Motor neuron (in vitro differentiated cells): ENCODE results near the gene LRRN4. TPM values are rescaled to one million over a fixed set of nuclear protein-coding genes. Genes with fewer than 3 reads are reported as not detected.

Experiments used
- ATAC-seq, 8 experiments: fragments of 200-7000 bp; cut with Tn5 transposase; replicated peaks in 6 of 8; 2 replicates each; pipeline ENCODE4 v1.8.0; 2021; ENCODE audit warnings: mild to moderate bottlenecking in 8 of 8, moderate library complexity in 8 of 8
- H3K27ac ChIP-seq, 2 donors: fragments of 250-450 bp; sonication (Bioruptor Pico); 2 replicates each; pipeline ENCODE4 v1.9.0; 2021; ENCODE audit warnings: antibody characterized with exemption in 2 of 2, mild to moderate bottlenecking in 2 of 2, moderate library complexity in 1 of 2
- H3K4me1 ChIP-seq, 2 donors: fragments of 250-450 bp; sonication (Bioruptor Pico); replicated peaks in 1 of 2; 2 replicates each; pipeline ENCODE4 v1.6.1; 2021; ENCODE audit warnings: antibody characterized with exemption in 2 of 2, mild to moderate bottlenecking in 2 of 2, moderate library complexity in 1 of 2
- H3K4me3 ChIP-seq, 5 donors: fragments of 250-450 bp; sonication (Bioruptor Pico); 2 replicates each; pipeline ENCODE4 v1.9.0; 2021; ENCODE audit warnings: antibody characterized with exemption in 5 of 5, mild to moderate bottlenecking in 5 of 5, moderate library complexity in 4 of 5
- WGBS, 10 experiments: fragments of 450-650 bp; shearing (Covaris generic); methylation state at CpG; one replicate each; pipeline ENCODE4 v1.0.0; 2022; 5-methylcytosine and 5-hydroxymethylcytosine counted together
- in situ Hi-C, 9 experiments: fragments of 400-800 bp; cut with MboI; loops; one replicate each; pipeline ENCODE4 v1.15.0; 2021; ENCODE audit warnings: low sequenced_read_pairs in 9 of 9, low pct_unique_long_range_greater_than_20kb in 2 of 9; ENCODE audit not compliant: unreplicated experiment in 9 of 9
- total RNA-seq, 8 experiments: library from RNA; unstranded; fragments of 300-600 nt; gene quantifications; 2 replicates each; pipeline versions ENCODE4 v1.2.3 to v1.2.4, GENCODE V29; 2022

The LRRN4 gene
- total RNA-seq, 8 experiments from 2014 or later, result 0.07 to 1.1 (median 0.26) TPM

DNA sequence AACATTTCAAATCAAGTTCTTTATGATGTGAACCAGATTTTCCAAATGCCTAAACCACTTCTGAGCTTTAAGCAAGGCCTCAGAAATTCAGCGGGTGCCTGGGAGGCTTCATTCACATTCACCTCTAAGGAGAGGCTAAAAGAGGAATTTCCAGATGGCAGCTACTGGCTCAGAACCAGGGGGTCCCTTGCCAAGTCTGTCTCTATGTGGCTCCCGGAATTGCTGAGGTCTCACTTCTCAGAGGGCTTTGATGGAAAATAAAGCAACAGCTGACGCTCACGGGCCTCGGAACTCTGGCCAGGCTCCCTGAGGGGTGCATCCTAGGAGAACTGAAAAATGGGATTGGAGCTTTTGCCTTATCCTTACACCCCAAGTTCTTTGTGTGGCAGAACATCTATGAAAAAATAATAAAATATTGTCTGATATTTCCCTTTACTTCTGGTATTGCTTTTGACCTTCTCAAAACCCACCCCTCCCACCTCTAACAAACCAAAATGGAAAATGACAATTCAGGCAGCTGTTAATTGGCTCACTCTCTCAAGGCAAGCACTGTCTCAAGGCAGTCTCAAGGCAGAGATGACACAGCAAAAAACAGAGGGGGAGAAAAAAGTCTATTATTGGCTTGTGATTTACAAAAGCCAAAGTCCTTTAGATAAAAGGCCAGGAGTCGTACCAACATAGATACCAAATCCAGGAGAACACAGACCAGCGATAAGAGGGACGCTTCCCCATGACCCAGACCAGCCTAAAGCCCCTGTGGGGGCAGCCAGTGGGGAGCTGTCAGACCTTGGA, 21.8 kb upstream of the LRRN4 start:
- in situ Hi-C loops, result loop anchor here in 3 of 9 experiments (10.0 to 25.0 kb wide), 2 partner anchors 538 to 551 kb away; no protein-coding TSS in a partner anchor
- 20 to 100% (median 72%) methylated on average over 1 to 7 of the region's 8 CpGs; no CpG with 5 or more reads in 3 of the 10 experiments for WGBS, 10 experiments
- peak in 3 of 8 experiments; percentile 13 to 55 (median 30) for ATAC-seq

DNA sequence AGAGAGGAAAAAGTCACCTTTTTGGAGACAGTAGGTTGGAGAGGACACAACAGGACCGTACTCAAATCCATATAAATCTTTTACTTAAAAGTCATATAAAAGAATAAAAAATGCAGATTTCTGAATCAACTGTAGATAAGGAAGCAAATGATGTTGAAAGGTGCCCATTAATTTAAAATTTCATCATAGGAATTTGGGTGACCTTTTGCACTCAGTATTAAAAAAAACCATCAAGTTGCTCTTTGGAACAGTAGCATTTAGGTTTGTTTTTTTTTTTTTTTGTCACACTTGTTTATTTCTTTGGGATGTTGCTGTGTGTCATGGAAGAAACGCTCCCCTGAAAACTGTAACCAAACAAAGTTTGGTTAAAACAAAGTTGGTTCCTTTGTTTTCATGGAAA, 20.9 kb upstream of the LRRN4 start:
- Histone ChIP-seq H3K4me3 (no peak overlapping the region), H3K27ac (no peak overlapping the region), H3K4me1 (no peaks in the 10 kb centered on the region)
- no peak for ATAC-seq
- in situ Hi-C loops, result loop anchor here in 3 of 9 experiments (10.0 to 25.0 kb wide), 2 partner anchors 537 to 550 kb away; no protein-coding TSS in a partner anchor
- WGBS, 10 experiments, result 40 to 90% (median 69%) methylated on average over 1 to 2 of the region's 2 CpGs; no CpG with 5 or more reads in 1 of the 10 experiments

More for the DNA sequence above, 21.8 kb upstream of the LRRN4 start:
- Histone ChIP-seq H3K4me1 (no peaks in the 10 kb centered on the region), H3K4me3 (no peak overlapping the region), H3K27ac (no peak overlapping the region)

DNA sequence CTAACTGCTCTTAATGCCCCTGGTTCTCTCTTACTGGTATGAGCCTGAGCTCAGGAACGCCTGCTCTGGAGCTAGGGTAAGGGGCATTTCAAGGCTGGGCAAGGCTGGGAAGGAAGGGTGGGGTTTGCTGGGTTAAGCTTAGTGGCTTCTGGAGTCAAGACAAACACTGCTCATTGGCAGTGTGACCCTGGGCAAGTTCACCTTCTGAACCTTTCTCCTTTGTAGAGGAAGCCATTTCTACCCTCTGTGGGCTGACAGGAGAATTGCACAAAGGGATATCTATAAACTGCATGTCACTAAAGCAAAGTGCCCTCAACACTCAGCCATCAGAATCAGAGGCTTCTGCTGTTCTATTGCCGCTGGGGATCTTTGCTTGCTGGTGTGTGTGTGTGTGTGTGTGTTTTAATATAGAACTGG, 20.3 kb upstream of the LRRN4 start:
- in situ Hi-C loops, result loop anchor here in 1 of 9 experiments (10.0 kb wide), 1 partner anchor 549 kb away; no protein-coding TSS in a partner anchor
- Histone ChIP-seq H3K4me3 (no peak overlapping the region), H3K27ac (no peak overlapping the region), H3K4me1 (no peaks in the 10 kb centered on the region)
- WGBS, 10 experiments, result 50 to 100% (median 80%) methylated on average over 1 of the region's 2 CpGs; no CpG with 5 or more reads in 3 of the 10 experiments
- peak in 4 of 8 experiments; percentile 11 to 83 (median 19) for ATAC-seq

DNA sequence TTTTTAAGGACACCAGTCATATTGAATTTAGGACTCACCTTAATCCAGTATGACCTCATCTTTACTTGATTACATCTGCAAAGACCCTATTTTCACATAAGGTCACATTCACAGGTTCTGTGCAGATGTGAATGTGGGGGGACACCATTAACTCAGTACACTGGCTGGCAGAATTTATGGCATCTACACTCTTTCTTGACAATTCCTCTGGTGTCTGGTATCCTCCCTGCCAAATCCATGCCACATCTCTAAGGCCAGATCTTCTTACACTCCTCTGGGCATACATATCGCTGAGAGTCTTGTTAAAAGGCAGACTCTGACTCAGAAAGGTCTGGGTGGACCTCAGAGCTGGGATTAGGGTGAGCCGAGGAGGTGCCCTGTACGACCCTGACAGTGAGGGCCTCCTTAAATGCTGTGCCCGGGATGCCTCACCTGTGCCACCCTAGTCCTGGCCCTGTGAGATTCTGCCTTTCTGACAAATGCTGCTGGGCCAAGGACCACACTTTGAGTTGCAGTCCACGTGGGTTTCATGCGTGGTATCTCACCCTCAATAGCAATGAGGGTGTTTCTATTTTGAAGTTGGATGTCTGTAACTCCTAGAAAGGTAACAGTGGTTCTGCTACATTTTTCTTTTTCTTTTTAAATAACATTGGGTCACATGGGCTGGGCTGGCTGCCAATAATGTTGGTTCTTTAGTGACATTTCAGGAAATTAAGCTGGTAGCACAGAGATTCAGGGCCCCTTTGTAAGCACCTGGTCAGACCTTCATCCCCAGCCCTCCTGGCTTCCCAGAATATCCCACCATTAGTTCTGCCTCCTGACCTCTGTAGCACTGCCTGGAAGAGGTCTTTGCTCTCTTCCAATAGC, 17.2 kb upstream of the LRRN4 start:
- H3K4me3 ChIP-seq, result no peak overlapping the region
- ATAC-seq, result no peak
- no peaks in the 10 kb centered on the region for H3K4me1 ChIP-seq
- in situ Hi-C loops, result loop anchor here in 1 of 9 experiments (10.0 kb wide), 1 partner anchor 546 kb away; no protein-coding TSS in a partner anchor
- no peak overlapping the region for H3K27ac ChIP-seq
- 43 to 100% (median 83%) methylated on average over 1 to 2 of the region's 6 CpGs; no CpG with 5 or more reads in 3 of the 10 experiments for WGBS, 10 experiments

DNA sequence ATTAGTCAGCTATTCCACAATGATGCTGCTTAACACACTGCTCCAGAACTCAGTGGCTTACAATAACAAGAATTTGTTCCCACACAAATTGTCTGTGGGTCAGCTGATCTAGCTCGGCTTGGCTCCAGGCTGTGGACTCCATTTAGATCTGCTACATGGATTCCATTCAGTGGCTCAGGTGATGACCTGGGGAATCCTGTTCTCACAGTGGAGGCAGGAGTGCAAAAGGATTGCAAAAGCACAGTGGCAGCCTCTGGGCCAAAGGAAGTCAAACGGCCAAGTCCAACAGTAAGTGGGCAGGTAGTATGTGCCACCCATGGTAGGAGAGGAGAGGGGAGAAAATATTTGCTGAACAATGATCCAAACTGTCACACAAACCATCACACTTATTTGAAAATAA, 15.8 kb upstream of the LRRN4 start:
- H3K4me1 ChIP-seq, result no peaks in the 10 kb centered on the region
- WGBS, 10 experiments, result 44 to 84% (median 73%) methylated on average over 1 to 2 of the region's 2 CpGs; no CpG with 5 or more reads in 4 of the 10 experiments
- no peak overlapping the region for H3K4me3 ChIP-seq
- no peak for ATAC-seq
- no peak overlapping the region for H3K27ac ChIP-seq
- in situ Hi-C loops, result loop anchor here in 1 of 9 experiments (10.0 kb wide), 1 partner anchor 545 kb away; no protein-coding TSS in a partner anchor

DNA sequence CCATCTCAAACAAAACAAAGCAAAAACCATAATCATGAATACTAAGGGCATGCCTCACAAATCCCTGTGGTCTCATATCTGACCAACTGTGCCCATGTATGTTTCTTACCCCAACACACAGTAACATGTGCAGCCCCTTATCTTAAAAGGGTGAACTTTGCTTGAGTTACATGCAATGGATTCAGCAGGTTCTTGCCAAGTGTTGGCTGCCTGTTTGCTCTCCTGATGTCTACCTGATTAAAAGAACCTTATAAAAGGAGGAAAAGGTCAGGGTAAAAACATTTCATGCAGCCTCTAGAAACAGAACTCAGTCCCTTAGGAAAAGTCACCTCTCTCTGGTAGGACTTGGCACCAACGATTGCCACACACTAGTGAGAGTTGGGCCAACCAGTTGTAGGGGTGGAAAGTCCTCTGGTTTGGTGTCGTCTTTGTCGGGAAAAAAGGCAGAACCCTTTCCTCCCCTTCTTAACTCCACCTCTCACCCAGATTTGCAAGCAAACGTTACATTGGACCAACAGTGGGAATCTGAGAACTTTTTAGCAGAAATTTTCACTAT, 14.0 kb upstream of the LRRN4 start:
- no peak for ATAC-seq
- Histone ChIP-seq H3K27ac (no peak overlapping the region), H3K4me3 (no peak overlapping the region), H3K4me1 (no peaks in the 10 kb centered on the region)
- in situ Hi-C loops, result no loop called here
- WGBS, 10 experiments, result 28 to 97% (median 72%) methylated on average over 1 to 4 of the region's 4 CpGs; no CpG with 5 or more reads in 2 of the 10 experiments

DNA sequence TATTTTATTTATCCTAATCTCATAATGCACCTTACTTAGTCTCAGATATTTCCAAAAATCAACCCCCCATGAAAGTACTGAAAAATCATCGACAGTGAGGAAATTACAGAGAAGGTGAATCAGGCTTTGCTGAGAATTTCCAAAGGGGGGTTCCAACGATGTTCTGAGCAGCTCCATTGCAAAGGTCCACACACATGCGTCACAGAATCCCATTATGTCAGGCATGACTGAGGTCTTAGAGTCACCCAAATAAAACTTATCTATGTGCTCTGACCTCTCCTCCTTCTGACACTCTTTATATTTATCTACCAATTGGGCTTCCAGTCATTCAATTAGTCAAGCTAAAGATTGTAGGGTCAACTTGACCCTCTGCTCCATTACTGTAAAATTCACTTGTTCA, 12.7 kb upstream of the LRRN4 start:
- no peak for ATAC-seq
- no peak overlapping the region for H3K4me3 ChIP-seq
- WGBS, 10 experiments, result 62 to 100% (median 80%) methylated on average over 1 to 3 of the region's 3 CpGs; no CpG with 5 or more reads in 3 of the 10 experiments
- H3K27ac ChIP-seq, result no peak overlapping the region
- in situ Hi-C loops, result no loop called here
- H3K4me1 ChIP-seq, result no peaks in the 10 kb centered on the region

DNA sequence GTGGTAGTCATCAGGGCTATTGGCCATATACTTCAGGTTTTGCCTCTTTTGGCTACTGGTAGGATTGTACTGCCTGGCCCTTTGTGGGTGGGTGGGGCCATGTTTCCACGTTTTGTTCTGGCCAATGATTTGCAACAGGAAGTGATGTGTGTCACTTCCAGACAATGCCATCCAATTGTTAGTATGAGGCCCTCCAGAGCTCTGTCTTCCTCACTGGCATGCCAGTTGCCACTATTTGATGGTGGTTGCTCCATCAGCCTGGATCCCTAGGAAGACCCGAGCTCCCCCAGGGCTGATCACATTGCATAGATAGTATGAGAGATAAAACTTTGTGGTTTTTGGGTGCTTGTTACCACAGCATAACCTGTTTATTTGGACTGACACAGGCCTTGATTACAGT, 7.7 kb upstream of the LRRN4 start:
- no peaks in the 10 kb centered on the region for H3K4me1 ChIP-seq
- H3K4me3 ChIP-seq, result no peak overlapping the region
- 0 to 100% (median 80%) methylated on average over 1 of the region's 2 CpGs; no CpG with 5 or more reads in 6 of the 10 experiments for WGBS, 10 experiments
- no peak overlapping the region for H3K27ac ChIP-seq
- in situ Hi-C loops, result no loop called here
- ATAC-seq, result no peak

DNA sequence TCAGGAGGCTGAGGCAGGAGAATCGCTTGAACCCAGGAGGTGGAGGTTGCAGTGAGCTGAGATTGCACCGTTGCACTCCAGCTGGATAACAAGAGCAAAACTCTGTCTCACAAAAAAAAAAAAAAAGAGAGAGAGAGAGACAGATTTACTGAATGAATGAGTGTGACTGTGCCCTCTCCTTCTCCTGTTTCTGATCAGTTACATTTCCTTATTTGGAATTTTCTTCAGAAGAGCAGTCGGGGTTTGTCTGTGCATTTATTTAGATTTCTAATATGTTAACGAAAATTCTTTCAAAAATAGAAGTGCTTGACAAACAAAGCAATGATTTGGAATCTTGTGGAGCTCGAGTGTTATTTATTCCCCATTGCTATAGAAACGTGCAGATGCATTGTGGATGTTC, 6.4 kb upstream of the LRRN4 start:
- in situ Hi-C loops, result no loop called here
- Histone ChIP-seq H3K27ac (no peak overlapping the region), H3K4me1 (no peaks in the 10 kb centered on the region), H3K4me3 (no peak overlapping the region)
- 10 to 71% (median 52%) methylated on average over 2 to 6 of the region's 6 CpGs; no CpG with 5 or more reads in 1 of the 10 experiments for WGBS, 10 experiments
- peak in 3 of 8 experiments; percentile 84 to 91 (median 85) for ATAC-seq

DNA sequence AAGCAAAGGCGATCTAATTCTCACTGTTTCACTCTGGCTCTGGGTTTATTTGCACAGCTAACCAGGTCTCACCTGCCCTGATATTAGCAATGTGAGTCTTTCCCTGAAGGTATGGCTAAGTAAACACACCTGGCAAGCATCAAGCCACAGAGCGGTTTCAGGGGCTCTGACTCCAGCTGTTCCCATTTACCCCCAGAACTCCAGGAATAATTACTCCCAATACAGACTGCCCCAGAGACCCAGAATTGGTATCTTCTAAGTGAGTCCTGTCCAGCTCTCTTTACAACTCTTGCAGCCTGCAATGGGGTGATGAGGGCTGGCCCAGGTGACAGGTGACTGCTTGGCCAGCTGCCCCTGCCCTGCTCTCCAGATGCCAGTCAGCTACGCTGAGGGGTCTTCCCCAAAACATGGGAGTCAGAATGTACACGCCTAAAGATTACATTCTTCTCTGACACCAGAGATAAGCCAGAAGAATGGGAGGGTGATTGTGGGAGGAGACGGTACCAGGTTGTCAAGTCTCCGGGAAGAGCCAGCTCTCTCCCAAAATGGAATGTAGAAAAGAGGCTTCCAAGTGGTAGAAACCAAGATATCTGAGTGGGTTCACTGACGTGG, 4.9 kb upstream of the LRRN4 start:
- Histone ChIP-seq H3K4me3 (no peak overlapping the region), H3K4me1 (no peaks in the 10 kb centered on the region), H3K27ac (no peak overlapping the region)
- peak in 1 of 8 experiments; percentile 8 for ATAC-seq
- in situ Hi-C loops, result no loop called here
- WGBS, 10 experiments, result 24 to 92% (median 60%) methylated on average over 1 to 7 of the region's 7 CpGs; no CpG with 5 or more reads in 1 of the 10 experiments

DNA sequence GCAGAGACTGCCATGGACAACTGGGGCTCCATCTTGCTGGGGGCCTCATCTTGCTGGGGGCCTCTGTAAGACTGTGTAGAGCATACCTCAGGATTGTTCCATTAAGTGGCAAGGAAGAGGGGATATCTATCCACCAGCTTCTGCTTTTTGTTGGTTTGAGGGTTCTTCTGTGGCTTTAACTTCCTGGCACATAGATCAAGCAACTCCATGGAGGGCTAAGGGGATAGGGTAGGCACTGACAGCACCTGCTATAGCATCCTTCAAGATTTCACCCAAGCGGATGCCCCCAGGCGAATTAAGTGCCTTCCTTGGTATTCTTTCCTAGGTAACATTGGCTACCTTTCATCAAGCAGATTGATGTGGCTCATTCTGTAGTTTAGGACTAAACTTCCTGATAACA, 3.8 kb upstream of the LRRN4 start:
- no peak for ATAC-seq
- H3K27ac ChIP-seq, result no peak overlapping the region
- no peaks in the 10 kb centered on the region for H3K4me1 ChIP-seq
- no peak overlapping the region for H3K4me3 ChIP-seq
- in situ Hi-C loops, result no loop called here
- WGBS, 10 experiments, result 0 to 100% (median 100%) methylated on average over 1 of the region's 2 CpGs; no CpG with 5 or more reads in 7 of the 10 experiments

DNA sequence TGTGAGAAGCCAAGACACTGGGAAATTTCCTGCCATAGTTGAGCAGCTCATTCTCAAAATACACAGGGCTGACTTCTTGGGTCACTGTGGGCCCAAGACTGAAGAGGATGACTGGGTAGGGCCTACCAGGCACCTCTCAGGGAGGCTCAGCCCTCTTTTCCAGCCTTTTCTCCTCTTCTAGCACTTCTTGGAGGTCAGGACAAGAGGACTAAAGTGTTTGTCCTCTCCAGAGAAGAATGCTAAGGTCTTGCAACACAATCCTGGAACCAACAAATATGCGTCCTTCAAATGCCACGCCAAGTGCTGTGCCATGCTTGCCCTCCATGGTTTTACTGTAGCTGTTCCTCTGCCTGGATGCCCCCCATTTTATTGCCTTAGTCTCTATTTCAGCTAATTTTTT, 3.3 kb upstream of the LRRN4 start:
- WGBS, 10 experiments, result 83 to 100% (median 85%) methylated on average over 1 to 2 of the region's 2 CpGs; no CpG with 5 or more reads in 7 of the 10 experiments
- in situ Hi-C loops, result no loop called here
- Histone ChIP-seq H3K27ac (no peak overlapping the region), H3K4me1 (no peaks in the 10 kb centered on the region), H3K4me3 (no peak overlapping the region)
- ATAC-seq, result no peak
